ENCODE results near the gene DENND2A.
A peak's percentile ranks its signal among the peaks of the same experiment; 100 is the strongest.
"Not testable (repeated sequence)": the region's sequence is repeated elsewhere in the genome, so short reads cannot be mapped to it uniquely, and the experiment has no call there.

The DENND2A gene

DNA sequence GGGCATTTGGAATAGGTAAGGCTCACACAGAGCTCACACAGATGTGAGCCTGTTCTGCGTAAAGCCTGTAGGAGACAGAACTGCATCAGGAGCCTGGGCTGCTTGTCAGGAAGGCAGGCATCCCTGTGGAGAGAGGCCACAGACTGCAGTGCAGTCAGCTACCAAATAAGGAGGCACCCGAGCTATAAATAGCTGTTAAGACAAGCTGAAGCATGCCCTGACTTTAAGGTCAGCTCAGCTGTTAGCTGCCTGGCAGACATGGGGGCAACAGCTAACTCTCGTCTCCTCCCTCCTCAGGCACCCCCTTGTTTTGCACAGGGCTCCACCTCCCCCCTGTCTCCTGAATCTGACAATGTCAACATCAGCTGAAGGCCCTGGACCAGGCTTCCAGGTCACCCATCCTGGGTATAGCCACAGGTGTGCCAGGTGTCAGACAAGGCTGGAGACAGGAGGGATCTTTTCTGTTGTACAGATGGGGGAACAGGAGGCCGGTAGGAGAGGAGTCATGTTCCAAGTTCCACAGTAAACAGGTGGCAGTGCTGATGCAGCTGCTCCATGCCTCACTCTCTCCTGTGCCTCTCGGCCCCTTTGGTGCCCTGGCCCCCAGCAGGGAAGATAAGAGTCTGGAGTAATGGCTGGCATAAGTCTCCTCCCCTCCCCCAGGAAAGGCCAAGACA lies 133.7 kb downstream of the DENND2A start:
- DNase-seq (ENCODE audit: low spot score), result no peak

DNA sequence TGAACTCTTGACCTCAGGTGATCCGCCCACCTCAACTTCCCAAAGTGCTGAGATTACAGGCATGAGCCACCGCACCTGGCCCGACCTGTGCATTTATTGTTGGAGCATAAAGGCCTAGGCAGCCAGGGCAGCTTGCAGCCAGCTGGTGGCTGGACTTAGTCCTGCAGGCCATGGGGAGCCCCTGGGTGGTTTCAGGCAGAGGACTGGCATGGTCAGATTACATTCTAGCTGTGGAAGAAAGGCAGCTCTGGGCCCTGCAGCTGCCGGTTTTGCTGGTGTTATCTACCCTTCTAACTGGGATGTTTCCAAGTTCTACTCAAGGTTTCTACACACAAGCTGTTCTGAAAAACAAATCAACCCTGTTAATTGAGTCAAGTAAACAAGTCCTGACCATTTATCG lies 138.6 kb downstream of the DENND2A start:
- no peak for DNase-seq (ENCODE audit: low spot score)

DNA sequence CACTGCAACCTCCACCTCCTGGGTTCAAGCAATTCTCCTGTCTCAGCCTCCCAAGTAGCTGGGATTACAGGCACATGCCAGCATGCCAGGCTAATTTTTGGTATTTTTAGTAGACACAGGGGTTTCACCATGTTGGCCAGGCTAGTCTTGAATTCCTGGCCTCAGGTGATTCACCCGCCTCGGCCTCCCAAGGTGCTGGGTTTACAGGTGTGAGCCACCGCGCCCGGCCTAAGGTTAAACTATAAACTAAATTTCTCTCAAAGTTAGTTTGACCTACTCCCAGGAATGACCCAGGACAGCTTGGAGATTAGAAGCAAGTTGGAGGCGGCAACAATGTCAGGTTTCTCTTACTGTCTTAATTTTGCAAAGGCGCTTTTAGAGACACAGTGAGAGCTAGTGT lies 142.8 kb downstream of the DENND2A start:
- not testable (repeated sequence) for DNase-seq (ENCODE audit: low spot score)

- DNase-seq (ENCODE audit: low spot score), result no peak
These were observed 143.3 kb downstream of the DENND2A start for GRCh38 chr7:140497241-140497769.

DNA sequence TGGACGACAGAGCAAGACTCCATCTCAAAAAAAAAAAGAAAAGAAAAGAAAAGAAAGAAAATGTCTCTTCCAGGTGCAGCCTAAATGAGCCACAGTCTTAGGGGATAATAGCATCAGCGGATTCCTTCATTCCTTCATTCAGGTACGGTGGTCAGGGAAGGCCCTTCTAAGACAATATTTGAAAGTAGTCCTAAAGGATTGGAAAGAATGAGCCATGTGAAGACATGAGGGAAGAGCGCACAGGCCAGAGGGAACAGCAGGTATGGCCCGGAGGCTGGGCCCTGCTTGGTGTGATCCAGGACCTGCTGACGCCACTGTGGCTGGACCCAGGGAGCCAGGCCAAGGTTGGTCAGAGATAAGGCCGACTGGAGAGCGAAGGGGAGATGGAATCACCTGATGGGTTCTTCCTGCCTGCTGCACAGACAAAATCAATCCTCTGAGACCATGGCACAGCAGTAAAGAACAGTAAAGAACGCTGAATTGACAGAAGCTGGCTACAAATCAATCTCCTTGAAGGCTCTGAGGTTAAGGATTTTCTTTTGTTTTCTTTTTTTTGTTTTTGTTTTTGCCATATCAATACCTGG lies 145.0 kb downstream of the DENND2A start:
- DNase-seq (ENCODE audit: low spot score), result no peak

- no peak for DNase-seq (ENCODE audit: low spot score)
These were observed 145.7 kb downstream of the DENND2A start for GRCh38 chr7:140494867-140495266.

GRCh38 chr7:140489026-140489359 lies 151.6 kb downstream of the DENND2A start:
- no peak for DNase-seq (ENCODE audit: low spot score)

GRCh38 chr7:140485500-140486265 lies 154.9 kb downstream of the DENND2A start:
- DNase-seq (ENCODE audit: low spot score), result no peak

DNA sequence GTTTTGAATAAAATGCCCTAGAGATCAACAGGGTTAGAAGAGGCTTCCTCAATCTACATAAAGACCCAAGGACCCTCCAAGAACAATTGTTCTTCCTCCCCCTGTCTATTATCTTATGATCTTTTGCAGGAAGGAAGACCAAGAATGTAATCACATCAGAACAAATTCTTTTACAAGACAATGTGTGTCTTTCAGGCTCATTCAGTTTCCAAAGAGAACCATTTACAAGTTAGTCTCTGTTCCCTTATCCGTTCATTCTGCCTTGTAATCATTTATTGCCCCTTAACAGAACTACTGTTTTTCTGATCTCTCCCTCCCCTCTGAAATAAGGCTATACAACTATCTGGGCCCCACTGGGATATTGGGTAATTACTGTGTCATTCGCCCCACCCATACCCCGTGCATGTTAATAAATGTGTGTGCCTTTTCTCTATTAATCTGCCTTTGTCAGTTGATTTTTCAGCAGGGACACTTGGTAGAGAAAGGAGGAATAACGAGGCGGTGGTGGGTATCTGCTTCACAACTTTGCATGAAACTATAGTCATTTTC lies 155.6 kb downstream of the DENND2A start:
- no peak for DNase-seq (ENCODE audit: low spot score)

GRCh38 chr7:140484479-140484878 lies 156.1 kb downstream of the DENND2A start:
- no peak for DNase-seq (ENCODE audit: low spot score)

DNA sequence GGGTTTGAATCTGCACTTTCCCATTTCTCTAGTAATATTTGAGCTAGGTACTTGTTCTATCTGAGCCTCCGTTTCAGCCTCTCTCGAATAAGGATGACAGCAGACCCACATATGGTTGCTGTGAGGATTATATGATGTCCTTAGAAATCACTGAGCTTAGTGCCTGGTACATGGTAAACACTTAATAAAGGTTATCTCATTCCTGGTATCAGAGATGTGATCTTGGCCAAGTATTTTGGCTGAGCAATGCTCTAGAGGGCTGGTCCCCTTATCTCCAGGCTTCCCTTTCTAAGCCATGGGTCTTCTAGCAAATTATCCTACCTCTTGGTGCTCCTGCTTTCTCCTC lies 160.9 kb downstream of the DENND2A start:
- DNase-seq (ENCODE audit: low spot score), result no peak

GRCh38 chr7:140479062-140479738 lies 161.4 kb downstream of the DENND2A start, which contains the start of gene MKRN1:
TSS of gene MKRN1 (minus strand) at chr7:140479505. CDS start at chr7:140479344, 161 bp downstream.
- DNase-seq (ENCODE audit: low spot score), result peak; percentile 94

GRCh38 chr7:140478246-140479061 lies 162.2 kb downstream of the DENND2A start:
- DNase-seq (ENCODE audit: low spot score), result peak; percentile 22

- DNase-seq (ENCODE audit: low spot score), result no peak
These were observed 163.8 kb downstream of the DENND2A start for GRCh38 chr7:140476698-140477261.

GRCh38 chr7:140475747-140476333 lies 164.8 kb downstream of the DENND2A start:
- DNase-seq (ENCODE audit: low spot score), result peak; percentile 8

All from globus pallidus (tissue), 1 donor.